GM19025 (cell line): ENCODE data around the gene GPANK1.

Experiments
- ATAC-seq: cut with Tn5 transposase; IDR thresholded peaks from one replicate; pipeline ENCODE4 v1.9.1; 2021; ENCODE audit warnings: mild to moderate bottlenecking, low read depth, moderate library complexity; ENCODE audit not compliant: unreplicated experiment

Gene GPANK1

GRCh38 chr6:31643818-31644454, 20.9 kb downstream of the GPANK1 start:
- no peak for ATAC-seq

GRCh38 chr6:31642798-31643570, 21.8 kb downstream of the GPANK1 start:
- no peak for ATAC-seq

GRCh38 chr6:31641370-31641769, 23.4 kb downstream of the GPANK1 start:
- no peak for ATAC-seq

- ATAC-seq, result no peak
These were observed 24.2 kb downstream of the GPANK1 start for GRCh38 chr6:31640612-31641011.

GRCh38 chr6:31639449-31639861, 25.3 kb downstream of the GPANK1 start:
- no peak for ATAC-seq

GRCh38 chr6:31639043-31639442, 25.8 kb downstream of the GPANK1 start:
- no peak for ATAC-seq

GRCh38 chr6:31636698-31637596, 27.9 kb downstream of the GPANK1 start:
- ATAC-seq, result no peak

GRCh38 chr6:31634969-31635575, 29.7 kb downstream of the GPANK1 start:
- no peak for ATAC-seq

- ATAC-seq, result no peak
These were observed 30.7 kb downstream of the GPANK1 start for GRCh38 chr6:31634131-31634530.

- ATAC-seq, result no peak
These were observed 31.4 kb downstream of the GPANK1 start for GRCh38 chr6:31633447-31633846.

- no peak for ATAC-seq
These were observed 32.4 kb downstream of the GPANK1 start for GRCh38 chr6:31632279-31632946.

GRCh38 chr6:31631681-31632278, 33.0 kb downstream of the GPANK1 start:
- ATAC-seq, result no peak

GRCh38 chr6:31631209-31631608, 33.6 kb downstream of the GPANK1 start:
- no peak for ATAC-seq

GRCh38 chr6:31630177-31630934, 34.4 kb downstream of the GPANK1 start:
- no peak for ATAC-seq

- no peak for ATAC-seq
These were observed 35.8 kb downstream of the GPANK1 start for GRCh38 chr6:31629014-31629413.

- ATAC-seq, result no peak
These were observed 37.0 kb downstream of the GPANK1 start for GRCh38 chr6:31627690-31628287.

- ATAC-seq, result no peak
These were observed 37.8 kb downstream of the GPANK1 start for GRCh38 chr6:31626952-31627351.

- no peak for ATAC-seq
These were observed 40.7 kb downstream of the GPANK1 start for GRCh38 chr6:31624070-31624469.

- ATAC-seq, result no peak
These were observed 42.1 kb downstream of the GPANK1 start for GRCh38 chr6:31622684-31623091.
